IMR-90 (cell line): ENCODE measurements around the gene AFM. TPM values are rescaled to one million over a fixed set of nuclear protein-coding genes. Genes with fewer than 3 reads are reported as not detected.

Experiments used
- ATAC-seq: fragments of 200-7000 bp; cut with Tn5 transposase; 2 replicates; pipeline ENCODE4 v1.9.1; 2020; ENCODE audit warnings: low read depth, mild to moderate bottlenecking, moderate library complexity
- BruUV-seq: library from RNA; stranded (reverse); fragments of 400-500 nt; replicated peaks from 2 replicates; lab custom pipeline; 2021; lab: Mats Ljungman, UMichigan
- CTCF ChIA-PET: fragments of 300-600 bp; formaldehyde crosslinking; extraction: SDS; loops from one replicate; lab custom pipeline; 2021; ENCODE audit warnings: antibody characterized with exemption; lab: Yijun Ruan, JAX
- POLR2A ChIA-PET: fragments of 300-600 bp; sonication (Branson Sonifier 250); formaldehyde crosslinking; loops from one replicate; lab custom pipeline; 2022; ENCODE audit warnings: antibody characterized with exemption; ENCODE audit not compliant: unreplicated experiment; lab: Charles Lee
- DNase-seq: peaks from one replicate; pipeline ENCODE4 v3.0.0; 2013
- H2AFZ ChIP-seq: replicated peaks from 2 replicates; pipeline ENCODE3; 2013; ENCODE audit warnings: low read length, mild to moderate bottlenecking; ENCODE audit not compliant: poor library complexity
- H2AK5ac ChIP-seq: 2 replicates; pipeline ENCODE4 v1.6.1; 2013; ENCODE audit warnings: low read depth, low read length, inconsistent platforms
- H2AK9ac ChIP-seq: replicated peaks from 2 replicates; pipeline ENCODE3; 2013; ENCODE audit warnings: mild to moderate bottlenecking, low read depth, low read length, moderate library complexity; ENCODE audit not compliant: poor library complexity
- H2BK120ac ChIP-seq: 2 replicates; pipeline ENCODE4 v1.6.1; 2013; ENCODE audit warnings: low read depth, low read length, inconsistent platforms
- H2BK15ac ChIP-seq: 3 replicates; pipeline ENCODE4 v1.6.1; 2013; ENCODE audit warnings: low read depth, low read length, inconsistent platforms
- H2BK20ac ChIP-seq: 2 replicates; pipeline ENCODE4 v1.6.1; 2013; ENCODE audit warnings: low read depth, mild to moderate bottlenecking, inconsistent platforms, low read length, moderate library complexity
- H2BK5ac ChIP-seq: 2 replicates; pipeline ENCODE4 v1.6.1; 2013; ENCODE audit warnings: mild to moderate bottlenecking, low read depth, low read length, inconsistent platforms; ENCODE audit not compliant: poor library complexity, severe bottlenecking
- H3K14ac ChIP-seq: replicated peaks from 2 replicates; pipeline ENCODE4 v1.6.1; 2013; ENCODE audit warnings: low read depth, low read length, inconsistent platforms
- H3K18ac ChIP-seq: 2 replicates; pipeline ENCODE4 v1.6.1; 2013; ENCODE audit warnings: low read depth, low read length, control low read depth
- H3K23ac ChIP-seq: 2 replicates; pipeline ENCODE4 v1.6.1; 2013; ENCODE audit warnings: low read depth, low read length, inconsistent platforms
- H3K27ac ChIP-seq: 2 replicates; pipeline ENCODE4 v1.5.1; 2013; ENCODE audit warnings: mild to moderate bottlenecking, control low read depth, low read length; ENCODE audit not compliant: insufficient read depth
- H3K27me3 ChIP-seq: 2 replicates; pipeline ENCODE4 v1.6.1; 2013; ENCODE audit warnings: low read length; ENCODE audit not compliant: control insufficient read depth, insufficient read depth
- H3K36me3 ChIP-seq: 2 replicates; pipeline ENCODE4 v1.6.1; 2013; ENCODE audit warnings: low read length, mixed read lengths; ENCODE audit not compliant: control insufficient read depth, insufficient read depth
- H3K4ac ChIP-seq: 2 replicates; pipeline ENCODE4 v1.6.1; 2013; ENCODE audit warnings: low read depth, low read length, inconsistent platforms
- H3K4me1 ChIP-seq: 2 replicates; pipeline ENCODE4 v1.6.1; 2013; ENCODE audit warnings: low read length, mixed read lengths; ENCODE audit not compliant: control insufficient read depth, insufficient read depth
- H3K4me2 ChIP-seq: 2 replicates; pipeline ENCODE4 v1.6.1; 2013; ENCODE audit warnings: low read depth, mild to moderate bottlenecking, control low read depth, low read length, moderate library complexity
- H3K4me3 ChIP-seq: 2 replicates; pipeline ENCODE4 v1.5.1; 2013; ENCODE audit warnings: low read depth, mild to moderate bottlenecking, control low read depth, low read length, moderate library complexity; ENCODE audit not compliant: insufficient read depth
- H3K56ac ChIP-seq: 2 replicates; pipeline ENCODE4 v1.6.1; 2013; ENCODE audit warnings: low read length, inconsistent platforms; ENCODE audit not compliant: insufficient read depth; ENCODE audit errors: extremely low read depth
- H3K79me1 ChIP-seq, 2 experiments: 2 replicates each; pipeline ENCODE4 v1.6.1; 2013; ENCODE audit warnings: low read length in 2 of 2, inconsistent platforms in 1 of 2, low read depth in 1 of 2
- H3K9ac ChIP-seq: 2 replicates; pipeline ENCODE4 v1.6.1; 2013; ENCODE audit warnings: low read depth, low read length, control low read depth
- H3K9me1 ChIP-seq: 2 replicates; pipeline ENCODE4 v1.6.1; 2013; ENCODE audit warnings: low read length, inconsistent platforms; ENCODE audit not compliant: insufficient read depth
- H3K9me3 ChIP-seq: 2 replicates; pipeline ENCODE4 v1.6.1; 2013; ENCODE audit warnings: low read length; ENCODE audit not compliant: control insufficient read depth, insufficient read depth
- H4K20me1 ChIP-seq: 2 replicates; pipeline ENCODE4 v1.6.1; 2013; ENCODE audit warnings: low read length, inconsistent platforms; ENCODE audit not compliant: insufficient read depth
- H4K5ac ChIP-seq: 2 replicates; pipeline ENCODE4 v1.6.1; 2013; ENCODE audit warnings: mild to moderate bottlenecking, low read depth, low read length, control low read depth
- H4K8ac ChIP-seq, 2 experiments: 2 replicates each; pipeline ENCODE4 v1.6.1; 2013; ENCODE audit warnings: low read depth in 2 of 2, low read length in 2 of 2, control low read depth in 1 of 2, inconsistent platforms in 1 of 2
- H4K91ac ChIP-seq: 2 replicates; pipeline ENCODE4 v1.6.1; 2013; ENCODE audit warnings: low read depth, low read length, inconsistent platforms; ENCODE audit not compliant: insufficient read depth
- BHLHE40 ChIP-seq: fragments of 150-350 bp; IDR thresholded peaks from 2 replicates; pipeline ENCODE4 v1.6.1; 2016; ENCODE audit warnings: mild to moderate bottlenecking, low read depth, low read length
- CEBPB ChIP-seq: IDR thresholded peaks from 2 replicates; pipeline ENCODE4 v1.6.1; 2012; ENCODE audit warnings: low read depth, low read length, improper control_type of control experiment
- CHD1 ChIP-seq: IDR thresholded peaks from 2 replicates; pipeline ENCODE4 v1.6.1; 2012; ENCODE audit warnings: low read depth, low read length, improper control_type of control experiment
- FOS ChIP-seq: fragments of 150-350 bp; IDR thresholded peaks from 2 replicates; pipeline ENCODE4 v1.6.1; 2016; ENCODE audit warnings: low read depth, low read length
- MAFK ChIP-seq: IDR thresholded peaks from 2 replicates; pipeline ENCODE4 v1.6.1; 2012; ENCODE audit warnings: low read depth, low read length, improper control_type of control experiment
- MAZ ChIP-seq: IDR thresholded peaks from 2 replicates; pipeline ENCODE4 v1.6.1; 2012; ENCODE audit warnings: low read depth, mild to moderate bottlenecking, low read length, improper control_type of control experiment, moderate library complexity, borderline replicate concordance
- MXI1 ChIP-seq: IDR thresholded peaks from 2 replicates; pipeline ENCODE4 v1.6.1; 2012; ENCODE audit warnings: low read depth, mild to moderate bottlenecking, low read length, moderate library complexity, borderline replicate concordance
- NFE2L2 ChIP-seq: fragments of 150-350 bp; IDR thresholded peaks from 2 replicates; pipeline ENCODE4 v1.6.1; 2016; ENCODE audit warnings: low read depth, mild to moderate bottlenecking, low read length
- RFX5 ChIP-seq: IDR thresholded peaks from 2 replicates; pipeline ENCODE4 v1.8.0; 2012; ENCODE audit warnings: low read depth, mild to moderate bottlenecking, low read length, moderate library complexity
- WGBS, 2 experiments: methylation state at CpG; one replicate each; pipeline versions ENCODE4 v1.1.5 to v1.1.7; 2013; ENCODE audit warnings: missing lambda C conversion rate in 2 of 2; ENCODE audit not compliant: insufficient read length in 1 of 2; ENCODE audit errors: extremely low coverage in 2 of 2; 5-methylcytosine and 5-hydroxymethylcytosine counted together
- dilution Hi-C: fragments of 300-500 bp; cut with HindIII; formaldehyde crosslinking; loops from one replicate; pipeline ENCODE4 v1.14.3; 2018; ENCODE audit warnings: low sequenced_read_pairs; ENCODE audit not compliant: unreplicated experiment
- in situ Hi-C: fragments of 300-500 bp; cut with MboI; formaldehyde crosslinking; loops from 3 replicates; pipeline ENCODE4 v1.14.3; 2019; ENCODE audit warnings: low sequenced_read_pairs, inconsistent platforms, mixed read lengths
- intact Hi-C: fragments of 100-400 bp; cut with micrococcal nuclease; formaldehyde crosslinking; loops from 2 replicates; pipeline ENCODE4 v1.10.0; 2022
- polyA plus RNA-seq, 3 experiments: library from polyadenylated mRNA; depleted of rRNA; stranded (reverse); fragments of >200 nt; gene quantifications; 2 replicates each; pipeline ENCODE4 v1.2.3, GENCODE V29; 2012; ENCODE audit warnings: low replicate concordance in 1 of 3
- total RNA-seq: library from RNA; depleted of rRNA; stranded (reverse); fragments of >200 nt; gene quantifications from 2 replicates; pipeline ENCODE4 v1.2.3, GENCODE V29; 2012

AFM gene
- total and polyA plus RNA-seq, 2 of the 4 experiments (the other 2 are of a cell fraction): not detected

GRCh38 chr4:73445383-73446335, 35.9 kb upstream of the AFM start:
- Histone ChIP-seq H3K9me3 (no peaks in the 10 kb centered on the region), H3K56ac (no peak overlapping the region), H3K18ac (no peak overlapping the region), H2AK5ac (no peak overlapping the region), H2BK20ac (no peak overlapping the region), H3K27me3 (peaks cover 2% of the 10 kb centered on the region; the same call in 1 of the 2 replicates), H3K9me1 (no peaks in the 10 kb centered on the region), H3K27ac (no peak overlapping the region), H3K14ac (no peak overlapping the region), H2BK5ac (no peak overlapping the region), H2AK9ac (no peak overlapping the region), H3K36me3 (no peaks in the 10 kb centered on the region), H3K9ac (no peak overlapping the region), H3K4me2 (no peak overlapping the region), H4K8ac (no peak overlapping the region), H3K4ac (no peak overlapping the region), H4K20me1 (no peaks in the 10 kb centered on the region), H4K5ac (no peak overlapping the region), H3K23ac (no peak overlapping the region), H2BK15ac (no peak overlapping the region), H2BK120ac (no peak overlapping the region), H4K91ac (no peak overlapping the region), H2AFZ (no peak overlapping the region), H3K79me1 (no peaks in the 10 kb centered on the region), H3K4me3 (no peak overlapping the region), H3K4me1 (peaks cover 2% of the 10 kb centered on the region)
- ATAC-seq (no peak), DNase-seq (no peak)
- TF ChIP-seq CEBPB: no peak
- TF ChIP-seq NFE2L2: no peak
- TF ChIP-seq MAZ: no peak
- no peak for TF ChIP-seq RFX5
- no peak for TF ChIP-seq CHD1
- no peak for TF ChIP-seq BHLHE40
- no peak for TF ChIP-seq FOS
- no peak for TF ChIP-seq MXI1
- TF ChIP-seq MAFK: no peak
- dilution Hi-C loops (no loop called here), intact Hi-C loops (loop anchor here (2.0 to 10.0 kb wide), 3 partner anchors 135 to 209 kb away; partner anchors contain the start of gene ANKRD17), in situ Hi-C loops (no loop called here)
- CTCF ChIA-PET: interaction anchor here (0.6 to 1.9 kb wide), 15 partner anchors 8 to 291 kb away, joined by 3 to 6 read pairs (median 5); partner anchors contain the start of gene AFP
- BruUV-seq: no TSS peak
- POLR2A ChIA-PET: no interaction called here
- 60% methylated on average over 1 of the region's 7 CpGs; no CpG with 5 or more reads in 1 of the 2 experiments for WGBS, 2 experiments
